BE2C (cell line): ENCODE data around the gene BTRC.

Experiments
- DNase-seq: peaks from one replicate; pipeline ENCODE4 v3.0.0-alpha.2; 2020
- H3K27me3 ChIP-seq: fragments of 250-450 bp; sonication (Bioruptor Pico); 2 replicates; pipeline ENCODE4 v1.5.1; 2020; ENCODE audit warnings: mild to moderate bottlenecking
- H3K36me3 ChIP-seq: fragments of 250-450 bp; sonication (Bioruptor Pico); 2 replicates; pipeline ENCODE4 v1.5.1; 2020; ENCODE audit warnings: mild to moderate bottlenecking
- H3K4me1 ChIP-seq: fragments of 250-450 bp; sonication (Bioruptor Pico); 2 replicates; pipeline ENCODE4 v1.5.1; 2020
- H3K4me3 ChIP-seq: 2 replicates; pipeline ENCODE4 v1.5.1; 2011; ENCODE audit warnings: low read depth, low read length
- H3K9me3 ChIP-seq: fragments of 250-450 bp; sonication (Bioruptor Pico); 2 replicates; pipeline ENCODE4 v1.5.1; 2020
- CTCF ChIP-seq: IDR thresholded peaks from 2 replicates; pipeline ENCODE4 v1.5.1; 2012; ENCODE audit warnings: mild to moderate bottlenecking, low read depth, low read length

BTRC gene

GRCh38 chr10:101569622-101570427, 215.9 kb downstream of the BTRC start:
- peak; percentile 78 for DNase-seq
- H3K4me1 ChIP-seq, result no peaks in the 10 kb centered on the region; the same call in 1 of the 2 replicates
- peak overlapping the region; percentile 71 for H3K4me3 ChIP-seq
- peak; percentile 46 for TF ChIP-seq CTCF
- H3K27me3 ChIP-seq, result peaks cover 5% of the 10 kb centered on the region
- H3K9me3 ChIP-seq, result peaks cover 5% of the 10 kb centered on the region; the same call in 1 of the 2 replicates
- H3K36me3 ChIP-seq, result no peaks in the 10 kb centered on the region

GRCh38 chr10:101570428-101571270, 216.7 kb downstream of the BTRC start:
- H3K27me3 ChIP-seq, result peaks cover 5% of the 10 kb centered on the region
- H3K36me3 ChIP-seq, result no peaks in the 10 kb centered on the region
- DNase-seq, result no peak
- peaks cover 5% of the 10 kb centered on the region; the same call in 1 of the 2 replicates for H3K9me3 ChIP-seq
- no peaks in the 10 kb centered on the region; the same call in 1 of the 2 replicates for H3K4me1 ChIP-seq
- peak overlapping the region; percentile 71 for H3K4me3 ChIP-seq
- TF ChIP-seq CTCF, result no peak

- H3K36me3 ChIP-seq, result no peaks in the 10 kb centered on the region
- H3K9me3 ChIP-seq, result peaks cover 5% of the 10 kb centered on the region; the same call in 1 of the 2 replicates
- TF ChIP-seq CTCF, result no peak
- DNase-seq, result no peak
- no peak overlapping the region for H3K4me3 ChIP-seq
- H3K4me1 ChIP-seq, result no peaks in the 10 kb centered on the region; the same call in 1 of the 2 replicates
- H3K27me3 ChIP-seq, result peaks cover 5% of the 10 kb centered on the region
These were observed 217.4 kb downstream of the BTRC start for GRCh38 chr10:101571271-101571925.

GRCh38 chr10:101572126-101572525, 218.2 kb downstream of the BTRC start:
- Histone ChIP-seq H3K36me3 (no peaks in the 10 kb centered on the region), H3K4me3 (no peak overlapping the region), H3K9me3 (peaks cover 5% of the 10 kb centered on the region; the same call in 1 of the 2 replicates), H3K4me1 (no peaks in the 10 kb centered on the region; the same call in 1 of the 2 replicates), H3K27me3 (peaks cover 5% of the 10 kb centered on the region)
- TF ChIP-seq CTCF, result no peak
- no peak for DNase-seq

- H3K9me3 ChIP-seq, result peaks cover 5% of the 10 kb centered on the region; the same call in 1 of the 2 replicates
- no peaks in the 10 kb centered on the region for H3K36me3 ChIP-seq
- H3K4me3 ChIP-seq, result no peak overlapping the region
- H3K4me1 ChIP-seq, result no peaks in the 10 kb centered on the region
- TF ChIP-seq CTCF, result no peak
- DNase-seq, result no peak
- H3K27me3 ChIP-seq, result peaks cover 5% of the 10 kb centered on the region
These were observed 218.8 kb downstream of the BTRC start for GRCh38 chr10:101572785-101573184.
